HG03439 (cell line): ENCODE measurements around the gene MARCKSL1.
"Not testable (repeated sequence)": the region's sequence is repeated elsewhere in the genome, so short reads cannot be mapped to it uniquely, and the experiment has no call there.

Experiments
- ATAC-seq: cut with Tn5 transposase; IDR thresholded peaks from one replicate; pipeline ENCODE4 v1.9.1; 2021; ENCODE audit warnings: mild to moderate bottlenecking, moderate library complexity; ENCODE audit not compliant: unreplicated experiment

Gene MARCKSL1

DNA sequence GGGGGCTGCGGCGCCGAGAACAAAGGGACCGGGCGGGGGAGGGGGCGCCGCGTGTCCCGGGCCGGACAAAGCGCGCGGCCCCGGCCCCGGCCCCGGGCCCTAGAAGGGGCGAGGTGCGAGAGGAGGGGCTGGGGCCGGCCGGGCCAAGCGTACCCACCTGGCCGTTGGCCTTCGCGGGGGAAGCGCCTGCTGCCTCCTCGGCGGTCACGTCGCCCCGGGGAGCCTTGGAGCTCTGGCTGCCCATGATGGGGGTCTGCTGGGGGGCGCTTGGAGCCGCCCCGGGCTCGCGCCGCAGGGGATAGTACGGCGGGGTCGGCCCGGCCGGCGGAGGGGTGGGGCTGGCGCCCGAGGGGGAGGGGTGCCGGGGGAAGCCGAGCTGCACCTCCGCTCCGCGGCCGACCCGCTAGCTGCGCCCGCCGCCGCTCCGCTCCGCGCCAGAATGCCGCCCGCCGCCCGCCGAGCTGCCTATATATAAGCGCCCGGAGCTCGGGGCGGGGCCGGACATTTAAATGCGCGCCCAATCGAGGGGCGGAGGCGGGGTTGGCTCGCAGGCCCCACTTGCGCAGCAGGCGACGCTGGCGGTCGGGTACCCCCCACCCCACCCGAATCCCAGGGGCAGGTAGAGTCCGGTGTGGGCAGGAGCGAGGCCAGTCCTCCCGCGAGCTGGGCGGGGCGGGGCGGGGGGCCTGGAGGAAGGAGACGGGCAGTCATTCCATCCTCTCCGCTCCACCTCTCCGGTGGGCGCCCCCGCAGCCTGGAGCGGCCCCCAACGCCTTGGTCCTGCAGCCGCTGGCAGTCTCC lies at the start of gene MARCKSL1:
Gene MARCKSL1 (minus strand): TSS at position 444 of the 801 bp plus-strand sequence. CDS start 200 bp downstream, at position 244.
- ATAC-seq: peak; percentile 40

DNA sequence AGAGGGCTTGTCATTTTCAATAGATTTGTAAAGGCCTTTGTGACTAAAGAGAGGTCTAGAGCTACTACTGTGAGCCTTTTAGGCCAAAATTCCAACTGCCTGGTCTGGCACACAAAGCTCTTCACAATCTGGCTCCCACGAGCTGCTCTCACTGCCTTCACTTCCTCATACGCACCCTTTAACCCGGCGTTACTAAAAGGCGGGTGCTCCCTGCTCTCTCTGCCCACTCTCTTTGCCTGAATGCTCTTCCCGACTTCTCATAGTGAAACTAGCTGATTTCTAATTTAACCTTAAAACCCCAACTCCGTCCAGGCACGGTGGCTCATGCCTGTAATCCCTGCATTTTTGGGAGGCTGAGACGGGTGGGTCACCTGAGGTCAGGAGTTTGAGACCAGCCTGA lies 44.0 kb upstream of the MARCKSL1 start:
- no peak for ATAC-seq

DNA sequence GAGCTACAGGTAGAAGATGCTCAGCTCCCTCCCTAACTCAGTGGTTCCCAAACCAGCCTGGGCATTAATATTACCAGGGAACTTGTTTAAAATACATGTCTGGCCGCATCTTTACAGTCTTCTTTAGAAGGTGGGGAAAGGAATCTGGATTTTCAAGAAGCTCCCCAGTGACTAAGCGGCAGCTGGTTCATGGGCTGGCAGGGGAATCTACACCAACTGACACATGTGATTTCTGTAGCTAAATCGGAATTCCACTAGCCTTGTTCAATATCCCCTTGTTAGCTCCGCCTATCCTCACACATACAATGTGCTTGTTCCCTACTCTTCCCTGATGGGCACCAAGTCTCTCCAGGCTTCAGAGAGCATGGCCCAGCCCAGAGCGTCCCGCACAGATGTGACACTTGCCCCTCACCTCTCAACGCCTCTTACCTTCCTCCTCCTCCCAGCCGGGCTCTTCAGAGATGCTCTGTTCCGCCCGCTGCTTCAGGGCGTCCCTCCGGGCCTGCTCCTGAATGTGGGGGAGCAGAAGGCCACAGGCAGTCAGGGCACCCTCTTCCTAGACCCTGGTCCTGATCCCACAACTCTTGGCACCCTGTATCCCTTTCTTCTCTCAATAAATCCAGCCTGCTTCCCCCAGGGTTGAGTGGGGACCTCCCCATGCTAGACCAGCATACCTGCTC lies 41.6 kb upstream of the MARCKSL1 start:
- ATAC-seq: no peak

DNA sequence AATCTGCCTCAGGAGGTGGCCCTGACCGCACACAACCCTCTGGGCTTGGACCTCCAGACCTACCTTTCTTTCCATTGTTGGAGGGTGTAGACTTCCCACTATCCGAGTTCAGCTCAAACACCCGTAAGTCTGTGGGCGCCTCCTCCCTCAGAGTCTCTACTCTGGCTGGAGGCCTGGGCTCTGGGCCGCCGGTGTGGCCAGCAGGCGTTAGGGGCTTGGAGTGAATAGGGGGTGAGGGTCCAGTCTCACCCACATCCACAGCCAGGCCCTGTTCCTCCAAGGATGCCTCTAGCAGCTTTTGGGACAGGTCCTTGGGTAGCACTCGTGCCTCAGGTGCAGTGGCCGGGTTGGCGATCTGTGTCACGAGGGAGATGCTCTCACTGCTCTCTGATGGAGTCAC lies 40.2 kb upstream of the MARCKSL1 start:
- ATAC-seq: no peak

DNA sequence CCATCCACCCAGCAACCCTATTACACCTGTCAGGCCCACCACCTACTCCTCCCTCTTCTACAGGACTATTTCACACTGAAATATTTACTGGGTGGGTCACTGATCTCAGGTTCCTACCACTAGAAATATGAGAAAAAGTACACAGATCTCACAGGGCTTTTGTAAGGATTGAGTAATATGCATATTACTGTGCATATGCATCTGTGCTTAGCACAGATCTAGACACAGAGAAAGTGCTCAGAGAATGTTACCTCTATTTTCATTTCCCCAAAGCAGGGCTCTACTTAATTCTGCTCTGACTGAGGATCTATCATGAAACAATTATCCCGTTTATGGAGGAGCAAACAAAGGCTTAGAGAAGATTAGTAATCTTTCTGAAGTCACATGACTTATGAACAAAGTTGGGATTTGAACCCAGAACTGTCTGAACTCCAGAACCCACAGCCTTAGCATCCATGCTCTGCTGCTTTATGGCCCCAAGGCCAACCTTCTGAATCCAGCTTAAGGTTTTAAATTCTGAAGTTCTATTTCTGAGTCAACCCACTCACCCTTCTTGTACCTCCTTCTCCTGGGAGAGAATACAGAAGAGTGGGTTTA lies 38.1 kb upstream of the MARCKSL1 start:
- ATAC-seq: no peak

- ATAC-seq: no peak
Measured at GRCh38 chr1:32372149-32372756, 36.2 kb upstream of the MARCKSL1 start.

DNA sequence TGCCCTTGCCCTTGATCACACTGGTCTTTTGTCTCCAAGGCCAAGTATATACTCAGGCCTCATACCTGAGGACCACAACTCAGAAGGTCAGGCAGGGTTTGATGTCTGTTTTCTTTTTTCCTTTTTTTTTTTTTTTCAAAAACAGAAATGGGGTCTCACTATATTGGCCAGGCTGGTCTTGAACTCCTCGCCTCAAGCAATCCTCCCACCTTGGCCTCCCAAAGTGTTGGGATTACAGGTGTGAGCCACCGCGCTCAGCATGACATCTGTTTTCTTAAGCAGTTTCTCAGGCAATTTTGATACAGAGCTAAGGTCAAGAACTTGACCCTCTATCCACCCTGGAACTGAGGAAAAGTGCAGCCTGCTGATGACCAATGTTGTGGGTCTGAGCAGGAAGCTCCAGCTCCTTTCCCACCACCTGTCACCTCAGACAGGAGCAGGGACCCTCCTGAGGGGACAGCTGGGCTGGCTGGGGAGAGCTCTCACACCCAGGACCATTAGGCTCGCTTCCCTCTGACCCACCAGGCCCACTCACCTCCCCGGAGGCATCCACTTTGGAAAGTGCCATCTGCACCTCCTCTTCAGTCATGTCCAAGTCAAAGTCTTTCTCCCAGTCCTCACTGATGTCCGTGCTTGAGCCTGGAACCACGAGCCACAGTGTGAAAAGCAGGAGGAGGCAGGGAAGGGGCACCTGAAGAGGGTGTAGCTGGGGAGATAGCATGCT lies 32.0 kb upstream of the MARCKSL1 start:
- ATAC-seq: no peak

DNA sequence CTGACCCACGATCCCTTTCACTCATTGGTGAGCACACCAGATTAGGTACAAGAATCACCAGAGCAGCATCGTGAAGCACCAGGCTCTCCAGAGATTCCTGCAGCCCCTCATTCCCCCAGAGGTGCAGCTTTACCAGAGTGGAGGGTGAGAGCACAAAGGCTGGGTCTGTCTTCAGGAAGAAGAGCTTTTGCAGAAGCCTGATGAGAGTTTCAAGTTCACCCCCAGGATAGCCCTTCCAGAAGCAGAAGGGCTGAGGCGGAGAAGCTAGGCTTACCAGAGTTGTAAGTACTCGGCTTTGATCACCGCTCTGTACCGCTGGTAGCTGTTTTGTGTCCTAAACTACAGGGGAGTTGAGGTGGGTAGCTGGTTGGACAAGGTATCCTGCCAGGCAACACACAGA lies 29.4 kb upstream of the MARCKSL1 start:
- no peak for ATAC-seq

DNA sequence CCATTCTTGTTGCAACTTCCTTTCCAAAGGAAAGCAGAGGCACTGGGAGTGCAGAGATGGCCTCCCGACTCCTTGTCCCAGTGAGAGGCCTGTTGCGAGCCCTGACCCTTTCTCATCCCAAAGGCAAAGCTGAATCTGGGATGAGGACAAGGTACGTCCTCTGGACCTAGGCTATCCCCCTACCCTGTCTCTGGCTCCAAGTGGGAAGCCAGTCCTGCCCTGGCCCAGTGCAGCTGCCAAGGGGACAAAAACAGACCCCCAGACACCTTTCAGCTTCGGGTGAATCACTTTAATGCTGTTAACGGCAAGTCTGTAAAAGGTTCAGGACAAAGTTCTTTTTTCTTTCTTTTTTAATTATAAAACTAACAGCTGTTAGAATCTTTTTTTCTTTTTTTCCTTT lies 28.8 kb upstream of the MARCKSL1 start:
- ATAC-seq: no peak

- ATAC-seq: no peak
Measured at GRCh38 chr1:32363713-32364112, 27.7 kb upstream of the MARCKSL1 start.

DNA sequence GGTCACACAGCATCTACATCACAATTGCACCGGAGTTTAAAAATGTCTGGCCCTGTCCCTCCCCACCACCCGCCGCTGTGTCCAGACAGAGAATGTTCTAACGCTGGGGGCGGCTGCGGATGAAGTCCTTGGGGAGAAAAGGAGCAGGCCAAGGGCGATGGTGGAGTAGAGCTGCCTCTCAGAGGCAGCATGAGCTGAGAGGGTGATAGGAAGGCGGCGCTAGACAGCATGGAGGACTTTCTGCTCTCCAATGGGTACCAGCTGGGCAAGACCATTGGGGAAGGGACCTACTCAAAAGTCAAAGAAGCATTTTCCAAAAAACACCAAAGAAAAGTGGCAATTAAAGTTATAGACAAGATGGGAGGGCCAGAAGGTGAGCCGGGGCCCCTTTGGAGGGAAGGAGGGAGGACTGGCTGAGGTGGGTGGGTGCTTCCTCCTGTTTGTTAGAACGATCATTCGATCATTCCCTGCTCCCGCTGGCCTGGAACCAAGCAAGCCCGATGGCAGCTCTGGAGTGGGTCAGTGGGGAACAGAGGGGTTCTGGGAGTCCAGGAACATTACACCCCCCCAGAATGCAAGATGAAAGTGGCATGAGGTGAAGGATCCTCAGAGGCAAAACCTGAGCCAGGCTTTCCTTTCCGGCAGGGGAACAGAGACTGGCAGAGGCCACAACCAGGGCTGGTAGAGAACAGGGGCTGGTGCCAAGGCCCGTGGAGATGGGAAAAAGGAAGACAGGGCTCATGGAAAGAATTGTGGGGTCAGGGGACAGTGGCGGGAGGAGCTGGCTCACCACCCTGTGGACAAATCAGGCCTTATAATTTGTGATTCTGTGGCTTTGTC lies 26.7 kb upstream of the MARCKSL1 start, which contains the start of the genes FAM229A and TSSK3:
Gene FAM229A (minus strand): TSS at position 12 of the 840 bp plus-strand sequence. CDS start 394 bp downstream, outside the sequence.
Gene TSSK3 (plus strand): TSS at position 66 of the 840 bp plus-strand sequence. CDS start 163 bp downstream, at position 229.
- ATAC-seq: no peak

DNA sequence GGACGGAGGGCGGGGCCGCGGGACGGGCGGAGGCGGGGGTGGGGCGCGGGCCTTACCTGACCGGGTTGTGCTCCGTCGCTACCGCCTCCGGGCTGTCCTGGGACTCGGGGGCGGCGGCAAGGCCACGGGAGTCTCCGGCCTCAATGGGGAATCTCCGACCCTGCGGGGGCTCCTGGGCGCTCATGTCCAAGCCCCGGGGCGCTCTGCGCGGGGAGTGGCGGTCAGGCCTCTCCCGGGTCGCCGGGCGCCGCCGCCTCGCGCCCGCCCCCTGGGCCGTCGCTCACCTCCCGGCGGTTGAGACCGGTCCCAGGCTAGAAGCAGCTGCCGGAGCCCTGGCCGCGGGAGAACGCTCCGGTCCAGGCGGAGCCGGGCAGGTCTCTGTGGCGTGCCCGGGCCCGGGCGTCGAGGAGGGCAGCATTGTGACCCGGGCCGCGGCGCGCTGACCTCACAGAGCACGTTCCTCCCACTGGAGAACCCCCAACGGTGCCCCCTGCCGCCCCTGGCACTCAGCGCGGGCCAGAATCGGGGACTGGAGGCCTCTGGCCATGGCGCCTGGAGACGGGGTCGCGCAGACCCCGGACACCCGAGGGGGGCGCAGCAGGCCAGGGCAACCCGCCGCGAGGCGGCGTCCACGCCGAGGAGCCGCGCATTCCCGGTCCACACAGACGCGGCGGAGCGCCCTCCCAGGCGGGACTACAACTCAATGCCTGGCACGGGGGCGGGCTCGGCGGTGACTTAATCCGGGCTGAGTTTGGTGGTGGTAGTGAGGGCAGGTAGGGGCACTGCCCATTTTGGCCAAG lies 25.8 kb upstream of the MARCKSL1 start:
- ATAC-seq: no peak

- ATAC-seq: no peak
Measured at GRCh38 chr1:32361308-32361673, 25.3 kb upstream of the MARCKSL1 start.

- no peak for ATAC-seq
Measured at GRCh38 chr1:32358435-32358834, 22.4 kb upstream of the MARCKSL1 start.

DNA sequence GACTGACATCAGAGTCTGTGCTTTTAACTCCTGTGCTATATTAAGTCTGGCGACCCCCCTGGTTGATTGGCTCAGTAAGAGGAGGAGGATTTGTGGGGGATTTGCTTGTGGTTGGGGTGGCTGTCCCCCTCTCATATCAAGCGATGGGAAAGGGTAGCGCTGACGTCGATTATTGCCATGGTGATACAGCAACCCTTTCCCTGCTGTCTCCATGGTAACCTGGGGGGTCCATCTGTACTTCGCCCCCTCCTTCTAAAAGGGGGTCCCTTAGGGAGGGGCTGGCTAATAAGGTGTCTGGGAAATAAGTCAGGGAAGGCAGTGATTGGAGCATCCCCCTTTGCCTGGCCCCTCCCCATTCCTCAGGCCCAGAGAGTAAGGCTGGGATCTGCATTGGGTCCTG lies 21.6 kb upstream of the MARCKSL1 start:
- no peak for ATAC-seq

DNA sequence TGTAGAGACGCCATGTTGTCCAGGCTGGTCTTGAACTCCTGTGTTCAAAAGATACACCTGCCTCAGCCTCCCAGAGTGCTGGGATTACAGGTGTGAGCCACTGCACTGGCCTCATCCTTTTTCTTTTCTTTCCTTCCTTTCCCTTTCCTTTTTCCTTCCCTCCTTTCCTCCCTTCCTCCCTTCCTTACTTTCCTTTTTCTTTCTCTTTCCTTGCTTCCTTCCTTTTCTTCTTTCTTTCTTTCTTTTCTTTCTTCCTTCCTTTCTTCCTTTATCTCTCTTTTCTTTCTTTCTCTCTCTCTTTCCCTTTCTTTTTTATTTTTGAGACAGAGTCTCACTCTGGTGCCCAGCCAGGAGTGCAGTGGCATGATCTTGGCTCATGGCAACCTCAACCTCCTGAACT lies 20.4 kb upstream of the MARCKSL1 start:
- no peak for ATAC-seq

GRCh38 chr1:32355778-32356177 lies 19.7 kb upstream of the MARCKSL1 start:
- ATAC-seq: not testable (repeated sequence)

- ATAC-seq: no peak
Measured at GRCh38 chr1:32353886-32354570, 18.0 kb upstream of the MARCKSL1 start.
